GM21619 (cell line): ENCODE measurements around the gene IVNS1ABP.
"Not testable (repeated sequence)": the region's sequence is repeated elsewhere in the genome, so short reads cannot be mapped to it uniquely, and the experiment has no call there.

ENCODE experiments used
- ATAC-seq: cut with Tn5 transposase; IDR thresholded peaks from one replicate; pipeline ENCODE4 v1.9.1; 2021; ENCODE audit not compliant: unreplicated experiment

IVNS1ABP gene

DNA sequence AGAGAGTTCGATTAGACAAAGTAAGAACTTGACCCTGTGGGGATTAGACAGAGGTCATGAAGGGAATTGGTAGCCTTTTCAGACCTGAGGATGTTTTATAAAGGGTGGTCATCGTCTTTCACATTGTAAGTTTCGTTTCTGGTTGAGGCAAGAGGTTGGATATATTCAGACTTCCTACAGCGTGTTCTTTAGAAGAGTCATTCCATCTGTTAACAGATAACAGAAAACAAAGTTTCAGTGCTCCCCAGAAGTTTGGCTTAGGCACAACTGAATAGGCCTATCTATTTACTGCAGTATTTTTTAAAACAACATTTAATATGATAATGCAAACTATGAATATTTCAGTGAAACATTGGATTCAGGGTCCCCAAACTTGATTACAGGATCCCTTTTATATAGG lies 17.1 kb upstream of the IVNS1ABP start:
- no peak for ATAC-seq

DNA sequence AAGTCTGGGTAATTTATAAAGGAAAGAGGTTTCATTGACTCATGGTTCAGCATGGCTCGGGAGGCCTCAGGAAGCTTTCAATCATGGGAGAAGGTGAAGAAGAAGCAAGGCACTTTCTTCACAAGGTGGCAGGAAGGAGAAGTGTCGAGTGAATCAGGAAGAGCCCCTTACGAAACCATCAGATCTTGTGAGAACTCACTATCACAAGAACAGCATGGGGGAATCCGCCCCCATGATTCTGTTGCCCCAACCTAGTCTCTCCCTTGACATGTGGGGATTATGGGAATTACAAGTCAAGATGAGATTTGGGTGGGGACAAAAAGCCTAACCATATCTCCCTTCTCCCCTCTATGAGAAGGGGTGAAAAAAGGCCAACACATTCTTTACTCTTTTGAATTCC lies 11.2 kb upstream of the IVNS1ABP start:
- ATAC-seq: no peak

DNA sequence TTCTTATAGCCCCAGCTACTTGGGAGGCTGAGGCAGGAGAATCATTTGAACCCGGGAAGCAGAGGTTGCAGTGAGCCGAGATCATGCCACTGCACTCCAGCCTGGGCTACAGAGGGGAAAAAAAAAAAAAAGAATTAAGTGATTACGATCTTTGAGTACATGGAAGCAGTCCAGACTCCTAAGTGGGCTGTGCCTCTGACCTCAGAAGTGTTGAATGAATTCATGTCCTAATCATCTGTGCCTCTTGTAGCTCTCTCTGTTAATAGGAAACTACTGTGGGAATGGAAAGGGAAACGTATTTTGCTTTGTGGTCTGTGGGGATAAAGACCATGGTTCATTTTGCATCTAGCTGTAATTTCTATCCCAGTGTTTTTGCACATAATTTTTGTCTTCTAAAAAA lies 8.4 kb upstream of the IVNS1ABP start:
- no peak for ATAC-seq

DNA sequence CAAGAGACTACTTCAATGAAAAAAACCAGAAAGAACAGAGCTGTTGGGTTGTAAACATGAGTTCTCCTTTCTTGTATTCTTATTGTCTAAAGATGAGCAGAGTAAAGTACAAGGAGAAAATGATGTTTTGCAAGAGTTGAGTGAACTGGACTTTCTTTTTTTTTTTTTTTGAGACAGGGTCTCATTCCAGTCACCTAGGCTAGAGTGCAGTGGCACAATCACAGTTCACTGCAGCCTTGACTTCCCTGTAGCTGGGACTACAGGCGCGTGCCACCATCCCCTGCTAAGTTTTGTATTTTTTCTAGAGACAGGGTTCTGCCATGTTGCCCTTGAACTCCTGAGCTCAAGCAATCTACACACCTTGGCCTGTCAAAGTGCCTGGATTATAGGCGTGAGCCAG lies 7.1 kb upstream of the IVNS1ABP start:
- ATAC-seq: no peak

DNA sequence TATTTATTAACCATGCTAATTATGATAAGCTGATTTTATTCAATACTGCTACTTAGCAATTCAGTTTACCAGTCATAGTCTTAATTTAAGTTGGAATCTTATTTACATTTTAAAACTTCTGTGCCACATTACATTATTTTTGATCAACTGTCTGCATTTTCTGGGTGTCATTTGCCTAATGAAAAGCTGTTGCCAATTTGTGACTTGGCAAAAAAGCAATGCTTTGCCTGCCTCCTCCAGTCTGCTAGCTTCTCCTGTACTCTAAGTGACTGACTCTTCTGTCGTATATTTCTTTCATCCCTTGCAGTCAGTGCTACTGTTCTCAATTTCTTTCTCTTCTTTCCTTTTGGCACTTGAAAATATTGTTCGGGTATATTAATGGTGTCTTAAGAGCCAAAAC lies 5.6 kb upstream of the IVNS1ABP start:
- ATAC-seq: no peak

DNA sequence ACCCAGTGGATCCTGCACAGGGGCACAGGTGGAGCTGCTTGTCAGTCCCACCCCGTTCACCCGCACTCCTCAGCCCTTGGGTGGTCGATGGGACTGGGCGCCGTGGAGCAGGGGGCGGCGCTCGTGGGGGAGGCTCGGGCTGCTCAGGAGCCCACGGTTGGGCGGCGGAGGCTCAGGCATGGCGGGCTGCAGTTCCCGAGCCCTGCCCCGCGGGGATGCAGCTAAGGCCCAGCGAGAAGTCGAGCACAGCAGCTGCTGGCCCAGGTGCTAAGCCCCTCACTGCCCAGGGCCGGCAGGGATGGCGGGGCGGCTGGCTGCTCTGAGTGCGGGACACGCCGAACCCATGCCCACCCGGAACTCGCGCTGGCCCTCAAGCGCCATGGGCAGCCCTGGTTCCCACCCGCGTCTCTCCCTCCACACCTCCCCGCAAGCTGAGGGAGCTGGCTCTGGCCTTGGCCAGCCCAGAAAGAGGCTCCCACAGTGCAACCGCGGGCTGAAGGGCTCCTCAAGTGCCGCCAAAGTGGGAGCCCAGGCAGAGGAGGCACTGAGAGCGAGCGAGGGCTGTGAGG lies 4.7 kb upstream of the IVNS1ABP start:
- ATAC-seq: not testable (repeated sequence)

DNA sequence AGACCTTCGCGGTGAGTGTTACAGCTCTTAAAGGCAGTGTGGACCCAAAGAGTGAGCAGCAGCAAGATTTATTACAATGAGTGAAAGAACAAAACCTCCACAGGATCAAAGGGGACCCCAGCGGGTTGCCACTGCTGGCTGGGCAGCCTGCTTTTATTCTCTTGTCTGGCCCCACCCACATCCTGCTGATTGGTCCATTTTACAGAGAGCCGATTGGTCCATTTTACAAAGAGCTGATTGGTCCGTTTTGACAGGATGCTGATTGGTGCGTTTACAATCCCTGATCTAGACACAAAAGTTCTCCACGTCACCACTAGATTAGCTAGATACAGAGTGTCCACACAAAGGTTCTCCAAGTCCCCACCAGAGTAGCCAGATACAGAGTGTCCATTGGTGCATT lies 4.1 kb upstream of the IVNS1ABP start:
- not testable (repeated sequence) for ATAC-seq

DNA sequence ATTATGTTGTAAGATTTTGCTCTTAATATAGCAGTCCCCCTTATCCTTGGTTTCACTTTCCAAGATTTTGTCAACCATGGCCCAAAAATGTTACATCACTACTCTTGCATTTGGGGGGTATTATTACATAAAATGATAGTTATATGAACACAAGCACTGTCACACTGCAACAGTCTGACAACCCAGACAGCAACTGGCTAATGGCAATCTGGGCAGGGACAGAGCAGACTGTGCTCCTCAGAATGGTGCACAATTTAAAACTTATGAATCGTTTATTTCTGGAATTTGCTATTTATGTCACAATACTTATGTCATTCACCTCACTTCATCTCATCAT lies 2.1 kb upstream of the IVNS1ABP start:
- ATAC-seq: no peak

DNA sequence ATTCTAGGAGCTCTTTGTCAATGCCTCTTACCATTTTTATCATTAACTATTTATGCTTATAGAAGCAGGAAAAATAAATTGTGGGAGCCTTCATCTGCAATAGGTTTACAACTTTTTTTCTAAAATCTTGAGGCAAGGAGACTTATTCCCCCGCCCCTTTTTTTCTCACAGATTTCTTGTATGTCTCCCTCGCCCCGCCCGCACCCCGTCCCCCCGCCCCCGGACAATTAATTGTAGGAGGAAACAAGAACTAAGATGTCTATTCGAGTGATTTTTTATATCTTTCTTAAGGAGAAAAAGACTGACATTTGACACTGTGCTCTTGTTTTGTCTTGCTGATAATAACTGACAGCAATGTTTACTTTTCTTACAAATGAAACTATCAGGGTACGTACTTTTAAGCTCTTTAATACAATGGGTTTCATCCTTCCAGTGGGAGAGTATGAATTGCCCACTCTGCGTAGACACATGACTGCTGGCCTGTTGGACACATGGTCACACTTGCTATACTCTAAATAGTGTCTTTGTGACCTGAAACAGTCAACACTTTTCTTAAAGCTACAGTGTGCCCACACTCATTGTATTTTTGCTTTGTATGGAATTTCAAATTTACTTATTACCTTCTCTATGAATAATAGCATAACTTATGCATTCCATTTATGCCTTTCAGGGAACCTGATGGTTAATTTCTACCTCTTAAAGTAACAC lies 1.5 kb upstream of the IVNS1ABP start:
- ATAC-seq: no peak

DNA sequence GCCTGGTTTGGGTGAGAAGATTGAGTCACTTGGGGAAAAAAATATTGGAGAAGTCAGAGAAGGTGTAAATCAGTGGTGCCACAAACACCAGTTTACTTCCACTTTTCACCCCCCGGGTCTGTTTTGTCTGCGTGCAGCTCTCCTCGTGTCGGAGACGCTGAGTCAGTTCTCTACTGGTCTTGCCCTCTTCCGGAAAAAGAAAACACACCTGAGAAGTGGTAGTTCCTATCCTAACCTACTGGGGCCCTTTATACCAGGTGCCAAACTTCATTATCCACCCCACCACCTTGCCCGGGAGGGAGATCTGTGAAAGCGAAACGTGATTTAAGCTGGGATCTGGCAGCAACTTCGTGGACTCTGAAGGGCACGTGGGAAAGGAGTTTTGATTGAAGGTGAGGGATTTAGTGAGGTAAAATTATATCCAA lies 855 bp upstream of the IVNS1ABP start:
- peak; percentile 36 for ATAC-seq

DNA sequence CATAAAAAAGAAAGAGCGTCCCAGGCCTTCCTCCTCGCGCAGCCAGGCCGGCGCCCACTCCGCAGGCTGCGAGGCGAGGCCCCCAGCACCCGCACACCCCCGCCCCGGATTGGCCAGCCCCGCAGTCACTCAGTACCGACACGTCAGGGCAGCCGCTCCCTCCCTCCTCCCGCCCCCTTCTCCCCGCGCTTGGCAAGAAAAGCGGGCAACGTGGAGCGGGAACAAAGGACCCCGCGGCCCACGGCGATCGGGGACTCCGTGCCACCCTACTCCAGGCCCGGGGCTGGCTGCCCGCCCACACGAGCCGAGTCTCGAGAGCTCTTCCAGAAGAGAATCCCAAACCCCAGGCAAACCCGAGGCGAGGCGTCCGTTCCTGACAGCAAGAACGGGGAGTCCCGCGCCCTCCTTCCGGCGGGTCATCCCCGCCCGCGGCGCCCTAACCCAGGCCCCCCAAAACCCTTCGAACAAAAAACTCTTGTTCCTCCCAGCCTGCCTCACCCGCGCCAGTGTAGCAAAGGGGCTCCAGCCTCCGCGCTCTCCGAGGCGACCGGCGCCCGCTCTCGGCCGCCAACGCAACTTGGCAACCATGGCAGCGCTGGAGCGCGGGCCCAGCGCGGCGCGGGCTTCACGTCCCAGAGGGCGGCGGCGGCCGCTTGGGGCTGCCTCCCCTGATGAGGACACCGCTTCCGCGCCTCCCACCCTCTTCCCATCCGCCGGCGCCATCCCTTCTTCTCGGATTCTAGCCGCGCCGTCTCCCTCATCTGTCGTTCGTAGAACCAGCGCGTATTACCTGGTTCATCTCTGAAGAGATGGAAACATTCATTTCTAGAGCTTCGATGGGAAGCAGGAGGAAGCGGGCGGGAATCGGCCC lies 645 bp downstream of the IVNS1ABP start:
- peak; percentile 50 for ATAC-seq

DNA sequence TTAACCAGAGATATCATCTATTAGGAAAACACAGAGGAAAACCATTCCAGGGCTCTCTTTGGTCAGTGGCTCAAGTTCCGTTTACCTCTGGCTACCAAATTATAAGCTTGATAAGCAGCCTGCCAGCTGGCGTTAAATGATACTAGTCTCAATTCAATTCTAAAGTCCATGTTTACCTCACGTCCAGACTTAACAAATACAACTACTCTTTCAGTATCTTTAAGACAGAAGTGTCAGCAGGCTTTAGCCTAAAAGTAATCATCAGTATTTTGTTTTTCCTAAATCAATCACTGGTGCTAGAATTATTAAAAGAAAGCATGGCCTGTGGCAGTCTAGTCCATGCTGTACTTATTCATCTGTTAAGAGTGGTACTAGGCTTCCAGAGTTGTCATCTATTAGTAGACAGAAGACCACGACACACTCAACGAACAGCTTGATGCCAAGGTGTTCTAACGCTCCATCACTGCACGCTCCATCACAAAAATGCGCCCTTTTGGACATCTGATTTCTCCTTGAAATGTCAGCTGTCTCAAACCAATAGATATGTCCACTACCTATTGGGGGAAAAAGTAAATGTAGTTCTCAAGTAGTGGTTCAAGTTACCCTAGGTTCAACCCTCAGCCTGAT lies 1.5 kb downstream of the IVNS1ABP start:
- no peak for ATAC-seq

DNA sequence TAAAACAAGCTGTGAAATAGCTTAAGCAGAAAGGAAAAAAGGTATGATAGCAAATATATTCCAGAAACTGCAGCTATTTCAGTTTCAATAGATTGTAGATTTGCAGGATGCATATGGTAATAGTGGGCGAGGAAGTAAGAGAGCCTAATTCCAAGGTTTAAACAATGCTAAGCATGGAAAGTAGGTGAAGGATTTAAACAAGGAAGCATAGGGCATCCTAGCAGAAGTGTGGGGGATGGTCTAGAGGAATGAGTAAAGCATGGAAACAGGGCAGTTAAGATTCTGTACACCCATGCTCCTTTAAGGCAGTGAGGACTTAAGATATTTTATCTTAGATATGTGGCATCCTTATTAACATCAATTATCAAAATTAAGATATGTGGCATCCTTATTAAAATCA lies 2.6 kb downstream of the IVNS1ABP start:
- ATAC-seq: no peak

DNA sequence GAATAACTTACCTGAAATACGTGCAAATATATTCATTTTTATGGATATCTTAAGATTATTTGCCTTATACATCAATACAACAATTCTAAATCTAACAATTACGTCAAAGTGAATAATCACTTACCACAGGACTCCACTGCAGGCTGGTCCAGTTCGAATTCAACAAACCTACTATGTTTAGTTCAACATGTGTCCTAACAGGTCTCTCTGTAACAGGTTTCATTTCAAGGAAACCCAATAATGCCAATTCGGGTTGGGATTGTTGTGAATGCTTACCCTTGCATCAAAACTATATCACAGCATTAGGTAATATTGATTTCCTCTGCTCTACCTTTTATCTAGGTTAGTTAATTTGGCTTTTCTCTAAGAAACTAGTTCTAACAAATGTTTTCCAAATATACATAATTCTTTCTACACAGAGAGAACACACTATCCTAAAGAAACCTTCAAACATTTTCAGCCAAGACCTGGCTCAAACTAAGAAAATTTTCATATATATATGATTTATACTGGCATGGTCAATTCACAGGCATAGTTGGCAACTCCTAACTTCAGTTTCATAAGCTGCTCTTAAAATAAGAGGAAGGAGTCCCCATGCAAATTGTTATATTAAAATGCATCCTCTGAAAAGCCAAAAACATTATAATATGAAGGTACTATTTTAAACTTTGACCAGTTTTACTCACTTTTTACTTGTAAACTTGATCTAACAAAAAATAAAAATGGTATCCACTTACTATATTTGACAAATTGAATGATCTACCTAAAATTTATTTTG lies 4.5 kb downstream of the IVNS1ABP start:
- ATAC-seq: no peak

DNA sequence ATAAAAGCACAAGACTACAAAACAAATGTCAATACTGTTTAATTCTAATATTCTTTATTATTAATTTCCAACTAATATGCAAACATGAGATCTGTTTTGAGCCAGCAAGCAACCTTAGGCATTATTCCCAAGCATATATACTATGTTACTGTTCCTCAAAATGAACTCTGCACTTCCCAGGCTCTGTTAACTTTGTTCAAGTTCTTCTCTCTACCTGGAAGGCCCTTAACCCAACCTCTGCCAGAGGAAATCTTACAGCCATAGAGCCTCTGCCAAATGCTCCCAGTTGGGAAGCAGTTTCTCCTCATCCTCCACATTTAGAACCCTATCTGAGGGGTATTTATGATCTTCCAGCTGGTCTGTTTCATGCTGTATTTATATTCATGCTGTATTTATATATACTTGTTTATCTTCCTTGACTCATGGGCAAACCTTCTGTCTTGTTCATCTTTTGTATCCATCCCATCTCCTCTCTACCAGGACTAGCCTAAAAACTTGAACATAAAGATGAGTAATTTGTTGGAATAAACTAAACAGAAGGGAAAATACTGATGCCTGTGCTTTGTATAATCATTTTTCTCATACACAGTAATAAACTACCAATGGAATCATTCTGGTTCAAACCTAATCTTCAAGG lies 5.3 kb downstream of the IVNS1ABP start:
- no peak for ATAC-seq

DNA sequence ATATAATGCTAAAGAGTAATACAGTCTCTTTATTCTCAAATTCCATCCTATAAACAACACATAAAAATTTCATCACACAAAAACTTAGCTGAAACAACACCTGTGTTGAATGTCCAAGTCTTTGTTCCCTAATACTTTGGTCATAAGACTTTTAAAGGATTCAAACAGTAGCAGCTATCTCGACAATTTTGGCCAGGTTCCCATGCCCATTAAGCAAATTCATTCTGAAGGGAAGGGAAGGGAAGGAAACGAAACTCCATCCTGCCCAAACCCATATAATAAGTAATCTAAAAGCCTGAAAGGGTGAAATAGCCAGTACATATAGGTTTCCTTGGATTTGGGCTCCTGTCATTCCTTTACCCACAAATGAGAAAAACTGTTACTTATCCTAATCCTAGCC lies 7.5 kb downstream of the IVNS1ABP start:
- no peak for ATAC-seq

DNA sequence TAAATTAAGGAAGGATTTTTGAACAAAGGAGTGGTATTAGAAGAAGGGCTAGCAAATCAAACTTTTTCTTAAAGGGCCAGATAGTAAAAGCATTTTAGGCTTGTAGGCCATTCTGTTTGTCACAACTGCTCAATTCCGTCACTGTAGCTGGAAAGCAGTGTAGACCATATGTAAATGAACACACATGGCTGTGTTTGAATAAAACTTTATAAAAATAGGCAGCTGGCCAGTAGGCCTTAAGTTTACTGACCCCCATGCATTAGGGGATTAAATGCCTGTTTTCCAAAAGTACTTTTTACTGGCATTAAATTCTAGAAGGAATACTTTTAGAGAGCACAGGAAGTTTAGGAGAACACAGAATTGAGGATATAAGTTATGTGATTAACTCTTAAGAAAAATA lies 8.9 kb downstream of the IVNS1ABP start:
- ATAC-seq: no peak

DNA sequence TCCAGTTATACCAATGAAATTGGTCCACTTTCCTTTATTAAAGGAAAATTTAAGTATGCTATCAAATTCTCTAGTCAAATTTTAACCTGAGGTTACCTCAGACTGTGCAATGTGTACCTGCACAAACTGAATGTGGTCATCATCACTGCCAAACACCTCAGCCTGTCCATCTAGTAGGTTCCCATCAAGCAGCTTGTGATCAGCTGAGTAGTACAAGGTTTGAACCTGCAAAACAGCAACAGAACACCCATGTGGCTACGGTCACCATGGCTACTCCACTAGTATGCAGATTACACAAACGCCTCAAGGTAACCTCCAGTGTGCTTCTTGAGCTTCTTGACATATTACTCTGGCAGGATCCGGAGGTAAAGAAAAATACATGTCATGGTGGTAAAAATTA lies 11.6 kb downstream of the IVNS1ABP start:
- ATAC-seq: no peak

DNA sequence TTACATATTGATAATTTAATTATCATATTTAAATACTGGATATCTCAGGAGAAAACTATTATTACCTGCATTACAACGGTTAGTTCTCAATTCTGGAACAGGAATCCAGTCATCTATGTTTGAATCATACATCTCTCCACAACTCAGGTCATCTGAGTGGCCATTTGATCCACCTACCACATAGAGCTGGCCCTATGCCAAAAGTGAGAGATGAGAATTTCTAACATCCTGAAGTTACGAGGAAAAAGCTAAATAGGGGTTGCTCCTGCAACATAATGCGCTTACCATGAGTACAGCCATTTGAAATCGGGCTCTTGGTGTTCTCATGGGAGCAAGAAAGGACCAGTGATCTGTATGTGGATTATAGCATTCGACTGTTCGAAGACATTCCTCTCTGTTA lies 16.9 kb downstream of the IVNS1ABP start:
- ATAC-seq: no peak

DNA sequence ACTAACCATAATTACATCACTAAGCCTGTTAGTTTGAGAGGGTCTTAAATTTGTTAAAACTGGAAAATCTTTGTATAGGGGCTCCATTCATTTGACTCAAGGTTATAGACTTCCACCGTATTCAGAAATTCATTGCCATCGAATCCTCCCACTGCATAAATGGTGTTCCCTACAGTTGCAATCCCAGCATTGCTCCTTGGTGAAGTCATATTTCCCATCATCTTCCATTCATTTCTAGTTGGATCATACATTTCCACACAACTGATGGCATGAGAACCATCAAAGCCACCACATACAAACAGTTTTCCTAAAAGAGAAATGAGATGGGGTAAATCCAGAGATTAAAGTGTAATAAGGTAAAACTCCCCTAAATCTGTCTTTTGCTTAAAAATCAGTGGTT lies 19.1 kb downstream of the IVNS1ABP start:
- no peak for ATAC-seq

DNA sequence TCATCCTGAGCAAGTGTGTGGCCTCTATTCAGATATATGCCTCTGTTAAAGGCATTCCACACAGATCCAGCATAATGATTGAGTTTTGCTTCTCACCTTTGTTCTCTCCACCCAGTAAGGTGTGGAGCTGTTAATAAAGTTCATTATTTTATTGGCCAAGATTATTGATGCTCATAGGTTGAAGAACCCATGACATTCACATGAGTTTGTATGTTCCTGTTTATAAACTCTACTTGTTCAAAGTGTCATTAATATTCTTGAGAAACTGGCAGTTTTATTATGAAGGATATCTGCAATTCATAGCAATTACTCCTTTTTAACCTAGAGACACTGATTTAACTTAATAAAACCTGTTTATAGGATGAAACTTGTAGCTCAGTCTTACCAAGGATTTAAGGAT lies 22.0 kb downstream of the IVNS1ABP start:
- no peak for ATAC-seq
